H9 (cell line): ENCODE data around the gene AKT1S1. TPM values are rescaled to one million over a fixed set of nuclear protein-coding genes. Genes with fewer than 3 reads are reported as not detected.

Experiments used
- DNase-seq: peaks from one replicate; pipeline ENCODE4 v3.0.0-alpha.2; 2017
- H2AFZ ChIP-seq: one replicate; pipeline ENCODE4 v1.6.1; 2013; ENCODE audit warnings: mild to moderate bottlenecking, low read length, control low read depth, moderate library complexity
- H2AK5ac ChIP-seq: 2 replicates; pipeline ENCODE4 v1.6.1; 2013; ENCODE audit warnings: low read length, control low read depth, mixed read lengths; ENCODE audit not compliant: insufficient read length
- H2BK120ac ChIP-seq: one replicate; pipeline ENCODE4 v1.6.1; 2013; ENCODE audit warnings: low read depth, mild to moderate bottlenecking, low read length, control low read depth, inconsistent platforms; ENCODE audit not compliant: poor library complexity, severe bottlenecking
- H2BK12ac ChIP-seq: 2 replicates; pipeline ENCODE4 v1.6.1; 2013; ENCODE audit warnings: low read length, control low read depth, mixed read lengths, low read depth; ENCODE audit not compliant: insufficient read length
- H2BK15ac ChIP-seq: 2 replicates; pipeline ENCODE4 v1.6.1; 2013; ENCODE audit warnings: low read depth, low read length, control low read depth
- H2BK20ac ChIP-seq: one replicate; pipeline ENCODE4 v1.6.1; 2013; ENCODE audit warnings: low read depth, mild to moderate bottlenecking, low read length, control low read depth, inconsistent platforms; ENCODE audit not compliant: poor library complexity, severe bottlenecking
- H2BK5ac ChIP-seq: 2 replicates; pipeline ENCODE4 v1.6.1; 2013; ENCODE audit warnings: low read length, control low read depth, mixed read lengths; ENCODE audit not compliant: insufficient read length
- H3K14ac ChIP-seq: 2 replicates; pipeline ENCODE4 v1.6.1; 2013; ENCODE audit warnings: low read length, control low read depth; ENCODE audit not compliant: insufficient read depth
- H3K18ac ChIP-seq: 2 replicates; pipeline ENCODE4 v1.6.1; 2013; ENCODE audit warnings: low read depth, mild to moderate bottlenecking, mixed read lengths, low read length, control low read depth; ENCODE audit not compliant: insufficient read length
- H3K23ac ChIP-seq: 2 replicates; pipeline ENCODE4 v1.6.1; 2013; ENCODE audit warnings: low read length, control low read depth, mixed read lengths, low read depth; ENCODE audit not compliant: insufficient read length
- H3K23me2 ChIP-seq: 2 replicates; pipeline ENCODE4 v1.6.1; 2013; ENCODE audit warnings: low read depth, mild to moderate bottlenecking, mixed read lengths, low read length, control low read depth; ENCODE audit not compliant: insufficient read length, poor library complexity, severe bottlenecking
- H3K27ac ChIP-seq: 2 replicates; pipeline ENCODE4 v1.5.1; 2013; ENCODE audit warnings: low read length, control low read depth, mixed read lengths, low read depth; ENCODE audit not compliant: insufficient read length
- H3K27me3 ChIP-seq: 2 replicates; pipeline ENCODE4 v1.6.1; 2013; ENCODE audit warnings: low read length, control low read depth, inconsistent platforms; ENCODE audit not compliant: insufficient read depth
- H3K4ac ChIP-seq: 2 replicates; pipeline ENCODE4 v1.6.1; 2013; ENCODE audit warnings: low read depth, mild to moderate bottlenecking, control low read depth, inconsistent platforms, low read length, moderate library complexity
- H3K4me1 ChIP-seq: 2 replicates; pipeline ENCODE4 v1.6.1; 2013; ENCODE audit warnings: low read length, control low read depth, inconsistent platforms; ENCODE audit not compliant: insufficient read depth
- H3K4me2 ChIP-seq: 2 replicates; pipeline ENCODE4 v1.6.1; 2013; ENCODE audit warnings: low read length, control low read depth, mixed read lengths; ENCODE audit not compliant: insufficient read length, insufficient read depth
- H3K56ac ChIP-seq: 2 replicates; pipeline ENCODE4 v1.6.1; 2013; ENCODE audit warnings: low read depth, mild to moderate bottlenecking, mixed read lengths, low read length, control low read depth; ENCODE audit not compliant: insufficient read length
- H3K79me1 ChIP-seq: 2 replicates; pipeline ENCODE4 v1.6.1; 2013; ENCODE audit warnings: low read depth, mild to moderate bottlenecking, moderate library complexity, low read length, control low read depth, inconsistent platforms; ENCODE audit not compliant: insufficient read depth, poor library complexity, severe bottlenecking
- H3K79me2 ChIP-seq: 2 replicates; pipeline ENCODE4 v1.6.1; 2013; ENCODE audit warnings: low read length, control low read depth, inconsistent platforms; ENCODE audit not compliant: insufficient read depth
- H3K9ac ChIP-seq: 2 replicates; pipeline ENCODE4 v1.6.1; 2013; ENCODE audit warnings: low read length, control low read depth, mixed read lengths; ENCODE audit not compliant: insufficient read length; ENCODE audit errors: extremely low read depth
- H3K9me3 ChIP-seq: one replicate; pipeline ENCODE4 v1.6.1; 2013; ENCODE audit warnings: low read depth, low read length, inconsistent platforms; ENCODE audit not compliant: control insufficient read depth
- H3T11ph ChIP-seq: one replicate; pipeline ENCODE4 v1.6.1; 2013; ENCODE audit warnings: mild to moderate bottlenecking, low read length, control low read depth, inconsistent platforms
- H4K20me1 ChIP-seq: one replicate; pipeline ENCODE4 v1.6.1; 2013; ENCODE audit not compliant: control insufficient read depth, insufficient read length, insufficient read depth
- H4K5ac ChIP-seq: 2 replicates; pipeline ENCODE4 v1.6.1; 2013; ENCODE audit warnings: low read depth, mild to moderate bottlenecking, mixed read lengths, low read length, control low read depth; ENCODE audit not compliant: insufficient read length
- H4K8ac ChIP-seq: replicated peaks from 2 replicates; pipeline ENCODE4 v1.6.1; 2013; ENCODE audit warnings: low read length, control low read depth, mixed read lengths, low read depth; ENCODE audit not compliant: insufficient read length
- H4K91ac ChIP-seq: 2 replicates; pipeline ENCODE4 v1.6.1; 2013; ENCODE audit warnings: low read depth, mild to moderate bottlenecking, moderate library complexity, mixed read lengths, low read length, control low read depth; ENCODE audit not compliant: insufficient read length
- H3K27ac Mint-ChIP-seq, 3 experiments: 2 replicates in 2 of 3; 3 replicates in 1 of 3; pipeline ENCODE4 v1.8.0; 2020 to 2021; ENCODE audit warnings: mixed read lengths in 3 of 3, mild to moderate bottlenecking in 1 of 3, moderate library complexity in 1 of 3
- H3K27me3 Mint-ChIP-seq: 2 replicates; pipeline ENCODE4 v1.8.0; 2021; ENCODE audit warnings: low read depth, mild to moderate bottlenecking, moderate library complexity, mixed read lengths
- H3K36me3 Mint-ChIP-seq, 3 experiments: 2 replicates in 2 of 3; 3 replicates in 1 of 3; pipeline ENCODE4 v1.8.0; 2020 to 2021; ENCODE audit warnings: low read depth in 3 of 3, mixed read lengths in 3 of 3; ENCODE audit not compliant: insufficient read depth in 1 of 3
- H3K4me1 Mint-ChIP-seq, 2 experiments: 2 replicates each; pipeline ENCODE4 v1.8.0; 2020; ENCODE audit warnings: mixed read lengths in 2 of 2
- H3K4me3 Mint-ChIP-seq, 2 experiments: 2 replicates in 1 of 2; 3 replicates in 1 of 2; pipeline ENCODE4 v1.8.0; 2020 to 2021; ENCODE audit warnings: mild to moderate bottlenecking in 2 of 2, mixed read lengths in 2 of 2, moderate library complexity in 1 of 2
- H3K9me3 Mint-ChIP-seq, 2 experiments: 2 replicates in 1 of 2; 3 replicates in 1 of 2; pipeline ENCODE4 v1.8.0; 2020; ENCODE audit warnings: mild to moderate bottlenecking in 2 of 2, mixed read lengths in 2 of 2, moderate library complexity in 1 of 2
- WGBS: extraction: QIAGEN DNeasy Blood & Tissue Kit; methylation state at CpG from one replicate; pipeline ENCODE4 v1.1.7; 2013; ENCODE audit warnings: missing lambda C conversion rate, low lambda C conversion rate, mixed read lengths; ENCODE audit not compliant: insufficient read length; ENCODE audit errors: extremely low coverage; 5-methylcytosine and 5-hydroxymethylcytosine counted together
- total RNA-seq: library from RNA; stranded (reverse); gene quantifications from 2 replicates; pipeline ENCODE4 v1.2.1, GENCODE V29; 2021
- TF ChIP-seq, protein P1 (sequence below): fragments of 200-600 bp; sonication (generic); conservative IDR thresholded peaks from 3 replicates; pipeline ENCODE4 v1.8.0; 2021; ENCODE audit warnings: antibody characterized with exemption, mild to moderate bottlenecking

AKT1S1 gene
- total RNA-seq, 1 experiment from 2014 or later: 43.5 TPM

DNA sequence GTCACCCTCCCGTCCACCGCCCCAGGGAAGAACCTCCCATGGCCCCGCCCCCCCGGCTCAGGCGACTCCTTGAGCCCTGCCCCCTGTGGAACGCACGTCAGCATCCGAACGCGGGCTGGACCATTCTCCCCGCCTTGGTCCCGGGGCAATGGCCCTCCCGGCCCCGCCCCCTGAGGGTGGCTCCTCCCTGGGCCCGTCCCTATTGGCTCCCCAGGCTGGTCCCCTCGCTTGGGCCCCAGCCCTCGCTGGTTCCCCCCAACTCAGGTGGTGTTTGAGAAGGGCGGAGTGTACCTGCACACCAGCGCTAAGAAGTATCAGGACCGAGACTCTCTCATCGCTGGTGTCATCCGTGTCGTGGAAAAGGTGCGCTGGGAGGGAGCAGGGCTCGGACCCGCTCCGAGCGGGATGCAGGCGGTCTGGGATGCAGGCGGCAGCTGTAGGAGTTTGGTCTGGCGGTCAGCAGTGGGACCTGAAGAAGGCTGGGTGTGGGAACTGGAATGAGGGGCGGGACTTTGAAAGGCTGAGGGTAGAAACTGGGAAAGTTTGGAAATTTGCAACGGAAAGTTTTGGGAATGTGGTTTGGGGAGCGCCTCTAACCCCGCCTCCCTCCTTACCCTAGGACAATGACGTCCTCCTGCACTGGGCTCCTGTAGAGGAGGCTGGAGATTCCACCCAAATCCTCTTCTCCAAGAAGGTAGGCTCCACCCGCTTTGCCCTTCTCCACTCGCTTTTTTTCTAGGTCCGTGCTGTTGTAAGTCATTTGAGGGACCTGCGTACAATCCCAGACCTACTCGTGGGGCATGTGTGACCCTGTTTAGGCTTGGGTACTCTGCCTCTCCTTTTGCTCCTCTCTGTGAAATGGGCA is 956 bp upstream of the AKT1S1 start:
- Histone ChIP-seq H3K18ac (peak overlapping the region; percentile 92), H2AK5ac (no peak overlapping the region), H3K79me1 (no peaks in the 10 kb centered on the region), H3T11ph (no peak overlapping the region), H3K23ac (no peak overlapping the region), H3K27me3 (no peaks in the 10 kb centered on the region), H4K91ac (no peak overlapping the region), H3K56ac (peak overlapping the region; percentile 30), H2BK120ac (no peak overlapping the region), H3K4ac (no peak overlapping the region), H4K8ac (no peak overlapping the region), H3K9me3 (no peaks in the 10 kb centered on the region), H3K4me2 (peak overlapping the region; percentile 78), H3K4me1 (no peaks in the 10 kb centered on the region), H3K14ac (peak overlapping the region; percentile 89), H3K27ac (peak overlapping the region; percentile 65), H4K20me1 (no peaks in the 10 kb centered on the region), H3K79me2 (no peaks in the 10 kb centered on the region; the same call in 1 of the 2 replicates), H2BK20ac (no peak overlapping the region), H4K5ac (no peak overlapping the region), H2AFZ (no peak overlapping the region), H2BK12ac (no peak overlapping the region), H3K23me2 (peaks cover 11% of the 10 kb centered on the region), H2BK15ac (no peak overlapping the region), H2BK5ac (peak overlapping the region; percentile 85), H3K9ac (peak overlapping the region; percentile 88)
- peak overlapping the region in 1 of 3 experiments; percentile 99; a peak in 5 of 7 replicates for H3K27ac Mint-ChIP-seq
- TF ChIP-seq, protein P1, sequence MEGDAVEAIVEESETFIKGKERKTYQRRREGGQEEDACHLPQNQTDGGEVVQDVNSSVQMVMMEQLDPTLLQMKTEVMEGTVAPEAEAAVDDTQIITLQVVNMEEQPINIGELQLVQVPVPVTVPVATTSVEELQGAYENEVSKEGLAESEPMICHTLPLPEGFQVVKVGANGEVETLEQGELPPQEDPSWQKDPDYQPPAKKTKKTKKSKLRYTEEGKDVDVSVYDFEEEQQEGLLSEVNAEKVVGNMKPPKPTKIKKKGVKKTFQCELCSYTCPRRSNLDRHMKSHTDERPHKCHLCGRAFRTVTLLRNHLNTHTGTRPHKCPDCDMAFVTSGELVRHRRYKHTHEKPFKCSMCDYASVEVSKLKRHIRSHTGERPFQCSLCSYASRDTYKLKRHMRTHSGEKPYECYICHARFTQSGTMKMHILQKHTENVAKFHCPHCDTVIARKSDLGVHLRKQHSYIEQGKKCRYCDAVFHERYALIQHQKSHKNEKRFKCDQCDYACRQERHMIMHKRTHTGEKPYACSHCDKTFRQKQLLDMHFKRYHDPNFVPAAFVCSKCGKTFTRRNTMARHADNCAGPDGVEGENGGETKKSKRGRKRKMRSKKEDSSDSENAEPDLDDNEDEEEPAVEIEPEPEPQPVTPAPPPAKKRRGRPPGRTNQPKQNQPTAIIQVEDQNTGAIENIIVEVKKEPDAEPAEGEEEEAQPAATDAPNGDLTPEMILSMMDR: no peak
- no peaks in the 10 kb centered on the region for H3K27me3 Mint-ChIP-seq
- no peak overlapping the region for H3K4me3 Mint-ChIP-seq
- peak; percentile 99 for DNase-seq
- peaks cover 36 to 44% (median 43%) of the 10 kb centered on the region in 3 experiments for H3K36me3 Mint-ChIP-seq
- WGBS: no CpG with 5 or more reads among the region's 41 CpGs
- peaks cover 18 to 28% of the 10 kb centered on the region in 2 experiments for H3K4me1 Mint-ChIP-seq
- no peaks in the 10 kb centered on the region for H3K9me3 Mint-ChIP-seq
